GM12878 (cell line): ENCODE data around the gene TIGAR. TPM values are rescaled to one million over a fixed set of nuclear protein-coding genes. Genes with fewer than 3 reads are reported as not detected.

Experiments
- ATAC-seq: fragments of 200-7000 bp; cut with Tn5 transposase; 3 replicates; pipeline ENCODE4 v1.9.1; 2020; ENCODE audit warnings: mild to moderate bottlenecking, moderate library complexity
- BruUV-seq: library from RNA; stranded (reverse); fragments of 400-500 nt; replicated peaks from 2 replicates; lab custom pipeline; 2021; lab: Mats Ljungman, UMichigan
- CTCF ChIA-PET: fragments of 300-600 bp; sonication (Branson Sonifier 250); formaldehyde crosslinking; extraction: SDS; loops from one replicate; lab custom pipeline; 2021; ENCODE audit warnings: inconsistent platforms; lab: Yijun Ruan, JAX
- POLR2A ChIA-PET: fragments of 350-600 bp; formaldehyde crosslinking; extraction: SDS; loops from one replicate; lab custom pipeline; 2021; ENCODE audit warnings: inconsistent platforms; lab: Charles Lee
- RAD21 ChIA-PET: fragments of 300-600 bp; sonication (Branson Sonifier 250); formaldehyde crosslinking; loops from one replicate; lab custom pipeline; 2023; ENCODE audit warnings: antibody characterized with exemption; ENCODE audit not compliant: unreplicated experiment; lab: Charles Lee
- SMC1A ChIA-PET: fragments of 300-600 bp; sonication (Branson Sonifier 250); formaldehyde crosslinking; loops from one replicate; lab custom pipeline; 2023; ENCODE audit not compliant: unreplicated experiment, uncharacterized antibody; lab: Charles Lee
- DNase-seq: peaks from one replicate; pipeline ENCODE4 v3.0.0-alpha.2; 2011; ENCODE audit warnings: low read depth, low spot score
- FAIRE-seq: peaks from 3 replicates; lab custom pipeline; 2011; peaks lifted over from hg19 to GRCh38; lab: Jason Lieb, UNC
- H2AFZ ChIP-seq: 2 replicates; pipeline ENCODE4 v1.6.0; 2011; ENCODE audit warnings: low read depth, low read length, control low read depth; ENCODE audit not compliant: control insufficient read depth
- H3K27ac ChIP-seq: 2 replicates; pipeline ENCODE4 v1.5.1; 2011; ENCODE audit warnings: control low read depth; ENCODE audit not compliant: control insufficient read depth, insufficient read depth
- H3K27me3 ChIP-seq, 2 experiments: replicated peaks in 1 of 2; 2 replicates each; pipeline versions ENCODE4 v1.6.0 to v1.6.1; 2011; ENCODE audit warnings: low read length in 1 of 2; ENCODE audit not compliant: control insufficient read depth in 2 of 2, insufficient read depth in 2 of 2
- H3K36me3 ChIP-seq, 2 experiments: 2 replicates each; pipeline ENCODE4 v1.5.1; 2011; ENCODE audit warnings: low read length in 1 of 2; ENCODE audit not compliant: control insufficient read depth in 2 of 2, insufficient read depth in 2 of 2
- H3K4me1 ChIP-seq: 2 replicates; pipeline ENCODE4 v1.6.1; 2011; ENCODE audit warnings: mild to moderate bottlenecking, low read length, moderate library complexity, mixed read lengths; ENCODE audit not compliant: control insufficient read depth, insufficient read depth
- H3K4me2 ChIP-seq: 2 replicates; pipeline ENCODE4 v1.6.0; 2011; ENCODE audit warnings: control low read depth; ENCODE audit not compliant: control insufficient read depth, insufficient read depth
- H3K4me3 ChIP-seq: fragments of 200-600 bp; sonication (generic); 2 replicates; pipeline ENCODE4 v1.5.1; 2016
- H3K79me2 ChIP-seq: 2 replicates; pipeline ENCODE4 v1.6.0; 2011; ENCODE audit warnings: low read length; ENCODE audit not compliant: control insufficient read depth, insufficient read depth
- H3K9ac ChIP-seq: 2 replicates; pipeline ENCODE4 v1.8.0; 2011; ENCODE audit warnings: low read length, control low read depth, mixed read lengths; ENCODE audit not compliant: control insufficient read depth, insufficient read depth
- H3K9me3 ChIP-seq: replicated peaks from 3 replicates; pipeline ENCODE4 v1.5.1; 2011; ENCODE audit warnings: mild to moderate bottlenecking, low read length; ENCODE audit not compliant: control insufficient read depth, insufficient read depth
- H4K20me1 ChIP-seq: 2 replicates; pipeline ENCODE4 v1.6.0; 2011; ENCODE audit not compliant: control insufficient read depth, insufficient read depth
- BCL3 ChIP-seq: IDR thresholded peaks from 2 replicates; pipeline ENCODE4 v1.6.1; 2011; ENCODE audit warnings: borderline replicate concordance, low read depth, mild to moderate bottlenecking, moderate library complexity, low read length; ENCODE audit not compliant: insufficient read depth, poor library complexity, severe bottlenecking
- BMI1 ChIP-seq: fragments of 450-650 bp; IDR thresholded peaks from 2 replicates; pipeline ENCODE4 v1.6.1; 2016; ENCODE audit warnings: mild to moderate bottlenecking, moderate library complexity, borderline replicate concordance
- CBFB ChIP-seq: IDR thresholded peaks from 2 replicates; pipeline ENCODE4 v1.6.1; 2016; ENCODE audit warnings: antibody characterized with exemption, low read depth
- CTCF ChIP-seq, 3 experiments: IDR thresholded peaks in 2 of 3; conservative IDR thresholded peaks in 1 of 3; 2 replicates each; pipeline ENCODE4 v1.5.1; 2011; ENCODE audit warnings: low read depth in 3 of 3, low read length in 3 of 3, mild to moderate bottlenecking in 3 of 3, control low read depth in 2 of 3, moderate library complexity in 2 of 3, inconsistent platforms in 1 of 3, mixed read lengths in 1 of 3; ENCODE audit not compliant: control insufficient read depth in 2 of 3, insufficient read depth in 1 of 3; ENCODE audit errors: extremely low read depth in 1 of 3
- ETV6 ChIP-seq, 2 experiments: fragments of 450-650 bp in 1 of 2; IDR thresholded peaks in 1 of 2; conservative IDR thresholded peaks in 1 of 2; 2 replicates each; pipeline ENCODE4 v1.6.1; 2014; ENCODE audit warnings: antibody characterized with exemption in 1 of 2, borderline replicate concordance in 1 of 2, low read depth in 1 of 2, mild to moderate bottlenecking in 1 of 2, moderate library complexity in 1 of 2
- KDM1A ChIP-seq: fragments of 200-600 bp; sonication (generic); IDR thresholded peaks from 2 replicates; pipeline ENCODE4 v1.6.1; 2016; ENCODE audit warnings: borderline replicate concordance
- NFYB ChIP-seq: IDR thresholded peaks from 2 replicates; pipeline ENCODE4 v1.6.1; 2011; ENCODE audit warnings: low read depth, mild to moderate bottlenecking, low read length, improper control_type of control experiment, moderate library complexity; ENCODE audit not compliant: insufficient read depth
- POLR2A ChIP-seq: IDR thresholded peaks from 2 replicates; pipeline ENCODE4 v1.6.1; 2011; ENCODE audit warnings: low read depth, mild to moderate bottlenecking, low read length
- POLR2AphosphoS5 ChIP-seq: IDR thresholded peaks from 2 replicates; pipeline ENCODE4 v1.6.1; 2011; ENCODE audit warnings: mild to moderate bottlenecking, low read length, inconsistent platforms
- POU2F2 ChIP-seq: IDR thresholded peaks from 3 replicates; pipeline ENCODE4 v1.6.1; 2011; ENCODE audit warnings: low read depth, mild to moderate bottlenecking, low read length, borderline replicate concordance
- TAF1 ChIP-seq: IDR thresholded peaks from 2 replicates; pipeline ENCODE4 v1.6.1; 2011; ENCODE audit warnings: mild to moderate bottlenecking, low read depth, low read length, borderline replicate concordance
- USF1 ChIP-seq: IDR thresholded peaks from 2 replicates; pipeline ENCODE4 v1.6.1; 2011; ENCODE audit warnings: borderline replicate concordance, low read depth, mild to moderate bottlenecking, moderate library complexity, mixed read lengths, low read length; ENCODE audit not compliant: insufficient read depth; ENCODE audit errors: extremely low read length
- ZNF592 ChIP-seq: fragments of 450-650 bp; IDR thresholded peaks from 2 replicates; pipeline ENCODE4 v1.6.1; 2017; ENCODE audit warnings: mild to moderate bottlenecking, moderate library complexity
- ZSCAN29 ChIP-seq: fragments of 450-650 bp; IDR thresholded peaks from 2 replicates; pipeline ENCODE4 v1.6.1; 2017; ENCODE audit warnings: mild to moderate bottlenecking, moderate library complexity
- WGBS: methylation state at CpG from one replicate; pipeline ENCODE4 v1.1.6; 2016; ENCODE audit warnings: low lambda C conversion rate; ENCODE audit not compliant: insufficient replicate concordance, insufficient coverage; ENCODE audit errors: missing lambda C conversion rate; 5-methylcytosine and 5-hydroxymethylcytosine counted together
- in situ Hi-C: fragments of 300-500 bp; cut with MboI; formaldehyde crosslinking; loops from 9 replicates; pipeline ENCODE4 v1.14.3; 2018; ENCODE audit warnings: mixed read lengths
- intact Hi-C: fragments of 100-400 bp; cut with micrococcal nuclease; formaldehyde crosslinking; loops from one replicate; pipeline ENCODE4 v1.14.2; 2022; ENCODE audit not compliant: unreplicated experiment
- polyA plus RNA-seq, 11 experiments: library from polyadenylated mRNA; depleted of rRNA in 4 of 11; unstranded in 6 of 11; stranded (reverse) in 5 of 11; fragments of >200 nt; fragmentation: Nextera tagmentation in 4 of 11; fragmentation: Illumina TruSeq in 1 of 11; extraction: Ambion mirVana in 4 of 11; extraction: Trizol in 1 of 11; gene quantifications; 1 replicate in 1 of 11; 2 replicates in 10 of 11; pipeline versions ENCODE4 v1.2.1 to v1.2.3, GENCODE V29; 2011 to 2016; ENCODE audit warnings: inconsistent platforms in 2 of 11, missing spikeins in 2 of 11, low read depth in 1 of 11
- total RNA-seq, 4 experiments: library from RNA; depleted of rRNA in 3 of 4; stranded (reverse); fragments of >200 nt in 3 of 4; fragmentation: Illumina TruSeq in 1 of 4; extraction: Trizol in 1 of 4; gene quantifications; 2 replicates each; pipeline versions ENCODE4 v1.2.1 to v1.2.3, GENCODE V29; 2013 to 2021

TIGAR gene
- total and polyA plus RNA-seq, 10 of the 15 experiments (the other 5 are each of a cell fraction or from before 2014, with no cell fraction given), result 7.6 to 45.7 (median 16.5) TPM

- Histone ChIP-seq H3K27me3 (no peaks in the 10 kb centered on the region), H3K4me1 (peaks cover 22% of the 10 kb centered on the region), H3K9me3 (no peaks in the 10 kb centered on the region), H3K4me3 (no peak overlapping the region), H2AFZ (no peak overlapping the region), H3K4me2 (peak overlapping the region; percentile 38; the same call in 1 of the 2 replicates), H4K20me1 (peaks cover 35% of the 10 kb centered on the region), H3K27ac (no peak overlapping the region), H3K79me2 (peaks cover 87% of the 10 kb centered on the region), H3K9ac (no peak overlapping the region), H3K36me3 (peaks cover 64 to 71% of the 10 kb centered on the region in 2 experiments)
- DNase-seq (no peak), FAIRE-seq (no peak), ATAC-seq (peak; percentile 8; the same call in 2 of the 3 replicates)
- intact Hi-C loops (no loop called here), in situ Hi-C loops (no loop called here)
- no TSS peak for BruUV-seq
- 95% methylated on average over 12 of the region's 12 CpGs for WGBS
- ChIA-PET CTCF (interaction anchor here (0.8 to 3.6 kb wide), 5 partner anchors 21 to 397 kb away, joined by 3 to 13 read pairs (median 4); no protein-coding TSS in a partner anchor), RAD21 (interaction anchor here (0.6 kb wide), 1 partner anchor 11 kb away, joined by 3 read pairs; no protein-coding TSS in a partner anchor), SMC1A (interaction anchor here (1.1 to 1.5 kb wide), 2 partner anchors 15 to 175 kb away, joined by 4 read pairs; no protein-coding TSS in a partner anchor), POLR2A (no interaction called here)
- no peak for TF ChIP-seq ZNF592
- TF ChIP-seq BCL3, result no peak
- no peak for TF ChIP-seq CBFB
- TF ChIP-seq CTCF (IDR thresholded peaks at IDR 0.05 in 2 of 3, conservative IDR thresholded peaks at IDR 0.05 in 1 of 3; ENCODE audit: control insufficient read depth in 2 of 3, extremely low read depth in 1 of 3, insufficient read depth in 1 of 3, low read depth in 3 of 3, low read length in 3 of 3), result peak; percentile 3 to 24 (median 18); a peak in 2 of 6 replicates
- no peak for TF ChIP-seq POLR2A
- TF ChIP-seq TAF1, result no peak
- TF ChIP-seq KDM1A, result no peak
- TF ChIP-seq POU2F2, result no peak
- TF ChIP-seq ZSCAN29, result no peak
- no peak for TF ChIP-seq NFYB
- TF ChIP-seq ETV6 (conservative IDR thresholded peaks at IDR 0.05 in 1 of 2, IDR thresholded peaks at IDR 0.05 in 1 of 2; ENCODE audit: borderline replicate concordance in 1 of 2, low read depth in 1 of 2), result no peak
- no peak for TF ChIP-seq BMI1
- peak; percentile 4; the same call in 1 of the 2 replicates for TF ChIP-seq POLR2AphosphoS5
- no peak for TF ChIP-seq USF1
Measured at GRCh38 chr12:4282892-4283511, 38.0 kb upstream of the TIGAR start.
